Frontal cortex (tissue), 4 donors: Measurements from ENCODE around the gene ITGAD. TPM values are rescaled to one million over a fixed set of nuclear protein-coding genes. Genes with fewer than 3 reads are reported as not detected.
A peak's percentile ranks its signal among the peaks of the same experiment; 100 is the strongest.

Experiments
- DNase-seq, 2 donors: peaks; one replicate each; pipeline ENCODE4 v3.0.0; 2012; ENCODE audit warnings: low spot score in 2 of 2
- FAIRE-seq: peaks from 2 replicates; lab custom pipeline; 2012; peaks lifted over from hg19 to GRCh38; lab: Jason Lieb, UNC
- total RNA-seq: library from RNA; depleted of rRNA; stranded (reverse); fragments of >200 nt; gene quantifications from one replicate; pipeline ENCODE4 v1.2.3, GENCODE V29; 2014
- donor health status: control.
- donor health status: control.
- donor health status: control.

Gene ITGAD
- total RNA-seq, 1 donor from 2014 or later = not detected

GRCh38 chr16:31453255-31454204, 60.4 kb downstream of the ITGAD start:
- no peak for FAIRE-seq
- DNase-seq = no peak

- no peak for DNase-seq
- FAIRE-seq = no peak
Observed at GRCh38 chr16:31455601-31456314, 62.6 kb downstream of the ITGAD start.

GRCh38 chr16:31456988-31457360, 63.8 kb downstream of the ITGAD start:
- DNase-seq (no peak), FAIRE-seq (no peak)

GRCh38 chr16:31458073-31458843, 65.1 kb downstream of the ITGAD start:
- no peak for DNase-seq
- FAIRE-seq = no peak

GRCh38 chr16:31458844-31459686, 65.9 kb downstream of the ITGAD start, which contains the start of gene ARMC5:
Gene ARMC5 (plus strand): TSS chr16:31459501. CDS start chr16:31459525, 24 bp downstream.
- DNase-seq (peak; percentile 92 to 96), FAIRE-seq (no peak)

- no peak for FAIRE-seq
- peak; percentile 96 to 98 for DNase-seq
Observed at GRCh38 chr16:31459687-31460581, 66.8 kb downstream of the ITGAD start.

- FAIRE-seq (no peak), DNase-seq (peak in 1 of 2 donors; percentile 40)
Observed at GRCh38 chr16:31460582-31461002, 67.5 kb downstream of the ITGAD start.

GRCh38 chr16:31461201-31461920, 68.2 kb downstream of the ITGAD start:
- DNase-seq (no peak), FAIRE-seq (no peak)

- DNase-seq (no peak), FAIRE-seq (no peak)
Observed at GRCh38 chr16:31461921-31462804, 69.0 kb downstream of the ITGAD start.

- no peak for FAIRE-seq
- DNase-seq = no peak
Observed at GRCh38 chr16:31464348-31464769, 71.2 kb downstream of the ITGAD start.

- DNase-seq (no peak), FAIRE-seq (no peak)
Observed at GRCh38 chr16:31464781-31465260, 71.7 kb downstream of the ITGAD start.

- FAIRE-seq (no peak), DNase-seq (peak in 1 of 2 donors; percentile 16)
Observed at GRCh38 chr16:31465788-31466370, 72.7 kb downstream of the ITGAD start.

GRCh38 chr16:31466381-31466841, 73.3 kb downstream of the ITGAD start:
- DNase-seq (peak in 1 of 2 donors; percentile 17), FAIRE-seq (no peak)

GRCh38 chr16:31467151-31467773, 74.1 kb downstream of the ITGAD start:
- no peak for FAIRE-seq
- DNase-seq = peak in 1 of 2 donors; percentile 37

GRCh38 chr16:31467858-31468257, 74.7 kb downstream of the ITGAD start:
- FAIRE-seq = no peak
- DNase-seq = no peak
